Hypothalamus (tissue), 51 donors: Measurements from ENCODE around the gene KIF13A.
"Not testable (repeated sequence)": the region's sequence is repeated elsewhere in the genome, so short reads cannot be mapped to it uniquely, and the experiment has no call there.

ENCODE experiments used
- DNase-seq, 51 donors: peaks; one replicate each; lab custom pipeline; 2025; lab: John Stamatoyannopoulos, UW

Gene KIF13A

GRCh38 chr6:17817763-17818162 lies 169.7 kb downstream of the KIF13A start:
- DNase-seq, result no peak

- DNase-seq, result no peak
Measured at GRCh38 chr6:17816921-17817611, 170.4 kb downstream of the KIF13A start.

DNA sequence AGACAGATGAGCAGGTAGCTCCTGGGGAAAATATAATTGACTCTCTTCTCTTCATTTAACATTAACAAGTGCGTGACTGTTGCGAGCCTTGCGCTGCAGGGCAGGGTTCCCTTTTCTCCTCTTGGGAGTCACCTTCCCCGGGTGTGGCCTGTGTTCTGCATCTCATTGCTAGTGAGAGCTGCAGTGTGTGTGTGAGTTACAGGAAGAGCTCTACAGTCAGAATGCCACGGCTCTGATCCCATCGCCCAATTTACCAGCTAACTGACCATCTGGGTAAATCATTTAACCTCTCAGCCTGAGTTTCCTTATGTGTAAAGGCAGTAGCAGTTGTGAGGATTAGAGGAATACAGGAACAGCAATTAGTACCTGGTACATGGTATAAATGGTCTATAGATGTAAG lies 173.9 kb downstream of the KIF13A start:
- DNase-seq, result no peak

DNA sequence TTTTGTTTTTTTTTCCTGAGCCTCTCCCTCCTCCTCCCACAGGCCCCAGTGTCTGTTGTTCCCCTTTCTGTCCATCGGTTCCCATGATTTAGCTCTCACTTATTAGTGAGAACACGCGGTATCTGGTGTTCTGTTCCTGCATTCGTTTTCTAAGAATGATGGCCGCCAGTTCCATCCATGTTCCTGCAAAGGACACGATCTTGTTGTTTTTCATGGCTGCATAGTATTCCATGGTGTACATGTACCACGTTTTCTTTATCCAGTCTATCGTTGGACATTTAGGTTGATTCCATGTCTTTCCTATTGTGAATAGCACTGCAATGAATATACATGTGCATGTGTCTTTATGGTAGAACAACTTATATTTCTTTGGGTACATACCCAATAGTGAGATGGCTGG lies 175.1 kb downstream of the KIF13A start:
- no peak for DNase-seq

DNA sequence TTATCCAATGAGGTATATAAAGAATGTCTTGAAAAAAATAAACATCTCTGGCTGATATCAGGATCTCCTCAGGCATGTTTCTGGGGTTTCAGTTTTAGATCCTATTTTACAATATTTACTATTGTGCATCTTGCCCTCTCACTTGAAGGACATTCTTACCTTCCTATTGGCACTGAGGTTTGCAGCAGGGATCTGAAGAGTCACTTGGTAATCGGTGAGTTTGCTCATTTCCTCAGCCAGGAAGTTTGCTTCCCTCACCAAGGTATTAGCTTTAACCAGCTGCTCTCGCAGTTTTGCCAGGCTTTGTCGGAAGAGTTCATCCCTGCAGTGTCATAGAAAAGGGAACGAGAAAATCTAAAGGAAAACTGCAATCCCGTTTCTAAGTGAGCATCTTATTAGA lies 178.8 kb downstream of the KIF13A start:
- no peak for DNase-seq

DNA sequence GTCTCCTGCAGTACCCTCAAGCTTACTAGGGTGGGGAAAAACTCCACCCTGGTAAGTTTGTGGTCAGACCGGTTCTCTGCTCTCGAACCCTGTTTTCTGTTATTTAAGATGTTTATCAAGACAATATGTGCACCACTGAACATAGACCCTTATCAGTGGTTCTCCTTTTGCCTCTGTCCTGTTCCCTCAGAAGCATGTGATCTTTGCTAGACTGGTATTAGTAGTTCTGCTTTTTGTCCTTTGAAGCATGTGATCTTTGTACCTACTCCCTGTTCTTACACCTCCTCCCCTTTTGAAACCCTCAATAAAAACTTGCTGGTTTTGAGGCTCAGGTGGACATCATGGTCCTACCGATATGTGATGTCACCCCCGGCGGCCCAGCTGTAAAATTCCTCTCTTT lies 180.0 kb downstream of the KIF13A start:
- DNase-seq, result not testable (repeated sequence)

- no peak for DNase-seq
Measured at GRCh38 chr6:17803409-17803808, 184.0 kb downstream of the KIF13A start.

DNA sequence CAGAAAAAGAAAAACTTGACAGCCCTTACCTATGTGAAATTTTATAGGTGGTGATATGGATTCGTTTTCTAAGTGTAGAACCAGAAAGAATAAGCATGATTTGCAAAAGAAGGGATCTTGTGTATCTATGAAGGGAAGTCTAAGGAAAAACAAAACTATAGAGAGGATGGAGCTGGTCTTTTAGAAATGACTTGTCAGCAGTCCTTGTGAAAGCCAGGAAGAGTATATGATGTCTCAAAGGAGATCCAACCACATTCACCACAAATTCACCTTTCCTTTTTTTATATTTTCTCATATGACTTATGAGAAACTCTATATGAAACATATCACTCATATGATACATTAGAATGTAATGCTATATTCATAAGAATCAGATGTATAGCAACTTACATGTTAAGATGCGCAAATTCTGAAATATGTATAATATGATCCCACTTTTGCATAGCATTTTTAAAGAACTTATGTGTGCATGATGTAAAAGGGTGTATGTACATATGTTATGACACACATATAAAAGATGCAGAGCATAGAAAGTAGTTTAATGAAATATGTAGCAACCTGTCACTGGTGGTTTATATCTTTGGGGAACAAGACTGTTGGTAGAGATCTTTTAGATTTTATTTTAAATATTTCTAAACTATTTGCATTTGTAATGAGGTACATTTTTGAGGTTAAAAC lies 188.8 kb downstream of the KIF13A start:
- no peak for DNase-seq

DNA sequence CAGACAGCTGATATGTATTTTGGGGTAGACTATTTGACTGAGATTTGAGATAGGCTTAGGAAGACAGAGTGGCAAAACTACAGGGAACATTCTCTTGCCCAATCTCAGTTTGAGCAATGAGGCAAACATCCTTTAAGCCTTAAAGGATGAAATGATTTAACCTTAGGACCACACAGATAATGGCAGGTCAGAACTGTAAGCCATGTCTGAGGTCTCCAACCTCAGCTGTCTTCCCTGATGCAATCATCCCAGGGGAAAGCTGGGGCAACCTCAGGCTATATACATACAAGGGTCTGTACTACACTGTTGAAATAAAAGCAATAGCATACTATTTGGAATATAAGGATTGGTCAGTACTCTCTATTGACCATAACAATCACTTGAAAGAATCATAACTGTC lies 196.9 kb downstream of the KIF13A start:
- no peak for DNase-seq

DNA sequence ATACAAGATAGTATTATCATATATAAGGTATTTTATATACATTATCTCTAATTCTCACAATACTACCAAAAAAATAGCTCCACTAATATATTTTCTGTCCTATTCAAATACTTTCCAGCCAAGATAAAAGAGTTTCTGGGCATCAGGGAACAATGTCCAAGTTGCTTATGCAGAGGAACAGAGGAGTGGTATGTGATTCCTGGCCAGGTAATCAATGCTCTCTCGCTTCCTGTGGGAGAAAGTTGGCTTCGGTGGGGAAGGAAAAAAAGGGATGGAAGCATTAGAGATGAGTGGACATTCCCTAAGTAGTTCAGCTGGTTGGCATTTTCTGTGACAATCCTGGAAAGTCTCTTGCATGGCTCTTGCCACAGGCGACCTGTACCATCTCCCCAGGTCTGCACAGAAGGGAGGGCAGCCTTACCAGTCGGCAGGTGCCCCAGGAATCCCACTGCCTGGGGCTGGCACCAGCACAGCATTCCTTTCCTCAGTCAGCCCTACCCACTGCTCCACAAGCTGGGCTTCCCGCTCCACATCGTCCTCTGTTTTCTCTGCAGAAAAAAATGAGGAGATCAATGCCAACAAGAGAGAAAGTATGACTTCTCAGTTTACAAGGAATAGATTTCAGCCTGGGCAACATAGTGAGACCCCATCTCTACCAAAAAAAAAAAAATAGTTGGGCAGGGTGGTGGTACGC lies 202.2 kb downstream of the KIF13A start:
- no peak for DNase-seq

DNA sequence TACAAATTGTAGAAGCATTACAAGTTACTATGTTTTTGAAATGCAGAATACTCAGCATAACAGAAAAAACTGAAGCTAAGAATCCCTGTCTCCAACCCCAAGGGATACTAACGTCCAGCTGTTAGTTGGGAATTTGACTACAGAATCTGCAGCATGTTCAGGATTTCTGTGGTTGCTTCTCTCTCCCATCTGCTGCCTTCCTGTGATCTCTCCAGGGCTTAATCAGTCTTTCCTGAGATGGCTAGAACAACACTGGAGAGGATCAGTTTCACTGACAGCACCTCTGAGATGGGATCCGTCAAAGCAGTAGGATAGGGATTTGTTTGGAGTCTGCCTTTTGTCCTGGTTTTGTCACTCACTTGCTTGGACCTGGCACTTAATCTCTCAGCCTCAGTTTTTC lies 207.4 kb downstream of the KIF13A start:
- DNase-seq, result no peak

DNA sequence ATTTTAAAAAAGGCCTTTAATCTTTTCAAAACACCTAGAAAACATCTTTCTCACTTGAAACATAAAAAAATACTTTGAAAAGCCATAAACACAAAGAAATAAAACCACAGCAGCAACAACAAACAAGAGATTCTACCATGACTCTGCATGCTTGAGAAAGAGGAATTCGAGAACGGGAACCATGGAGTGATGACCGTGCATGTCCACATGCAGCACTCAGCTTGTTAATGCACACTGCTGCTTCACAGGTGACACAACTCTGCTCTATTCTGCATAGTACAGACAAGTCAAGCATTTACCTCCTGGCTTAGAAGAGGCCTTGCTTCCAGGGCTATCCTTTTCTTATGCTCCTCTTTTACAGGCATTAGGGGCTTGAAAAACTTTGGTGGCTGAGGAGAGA lies 215.8 kb downstream of the KIF13A start:
- DNase-seq, result no peak

DNA sequence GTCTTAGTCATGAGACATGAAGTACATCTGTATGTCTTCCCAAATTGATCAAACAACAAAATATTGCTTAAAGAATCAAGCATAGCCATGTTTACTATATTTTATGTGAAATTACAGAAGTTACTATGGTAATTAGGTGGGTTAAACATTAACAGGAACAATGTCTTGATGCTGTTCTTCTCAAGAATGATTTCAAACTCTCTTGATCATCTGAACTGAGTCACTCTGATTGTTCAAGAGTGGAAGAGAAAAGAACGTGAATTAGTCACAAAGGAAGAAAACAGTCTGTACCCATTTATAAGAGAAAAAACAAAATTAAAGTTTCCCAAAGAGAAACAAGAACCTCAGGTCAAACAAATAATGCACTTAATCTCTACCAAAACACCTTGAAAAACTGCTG lies 218.6 kb downstream of the KIF13A start:
- no peak for DNase-seq

GRCh38 chr6:17768388-17768787 lies 219.0 kb downstream of the KIF13A start:
- no peak for DNase-seq

DNA sequence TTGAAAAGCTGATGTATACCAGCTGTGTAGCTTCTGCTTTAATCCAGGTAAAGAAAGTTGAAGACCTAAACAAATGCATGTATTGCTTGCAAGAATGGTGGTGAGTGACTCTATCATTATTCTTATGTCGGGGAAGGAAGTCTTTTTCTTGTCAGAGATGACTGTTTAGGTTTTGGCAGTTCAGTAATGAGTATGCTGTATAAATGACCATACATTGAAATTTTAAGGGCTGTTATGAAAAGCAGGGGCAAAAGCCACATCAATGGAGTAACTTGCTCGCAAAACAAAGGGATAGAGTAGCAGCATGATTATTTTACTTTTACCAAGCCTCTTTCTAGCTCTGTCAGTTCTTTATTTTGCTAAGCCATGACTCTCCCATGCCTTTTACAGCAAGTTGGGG lies 224.8 kb downstream of the KIF13A start:
- DNase-seq, result no peak

DNA sequence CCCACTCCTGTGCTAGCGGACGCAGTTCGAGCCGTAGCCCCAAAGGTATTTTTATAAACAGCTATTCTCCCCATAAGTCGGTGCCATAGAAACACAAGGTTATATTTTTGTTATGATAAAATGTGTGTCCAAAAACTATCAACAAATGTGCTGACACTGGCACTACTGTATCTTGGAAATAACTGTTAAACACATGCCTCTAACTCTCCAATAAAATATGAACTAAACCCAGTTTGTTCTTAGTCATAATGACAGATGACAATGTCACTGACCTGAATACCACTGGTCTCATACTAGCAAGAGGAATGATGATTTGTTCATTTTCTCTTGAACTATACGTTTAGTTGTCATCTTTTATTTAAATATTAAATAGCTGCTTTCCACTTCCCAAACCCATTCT lies 229.3 kb downstream of the KIF13A start:
- DNase-seq, result no peak

- DNase-seq, result no peak
Measured at GRCh38 chr6:17754254-17754653, 233.2 kb downstream of the KIF13A start.

GRCh38 chr6:17745324-17745723 lies 242.1 kb downstream of the KIF13A start:
- DNase-seq, result not testable (repeated sequence)

DNA sequence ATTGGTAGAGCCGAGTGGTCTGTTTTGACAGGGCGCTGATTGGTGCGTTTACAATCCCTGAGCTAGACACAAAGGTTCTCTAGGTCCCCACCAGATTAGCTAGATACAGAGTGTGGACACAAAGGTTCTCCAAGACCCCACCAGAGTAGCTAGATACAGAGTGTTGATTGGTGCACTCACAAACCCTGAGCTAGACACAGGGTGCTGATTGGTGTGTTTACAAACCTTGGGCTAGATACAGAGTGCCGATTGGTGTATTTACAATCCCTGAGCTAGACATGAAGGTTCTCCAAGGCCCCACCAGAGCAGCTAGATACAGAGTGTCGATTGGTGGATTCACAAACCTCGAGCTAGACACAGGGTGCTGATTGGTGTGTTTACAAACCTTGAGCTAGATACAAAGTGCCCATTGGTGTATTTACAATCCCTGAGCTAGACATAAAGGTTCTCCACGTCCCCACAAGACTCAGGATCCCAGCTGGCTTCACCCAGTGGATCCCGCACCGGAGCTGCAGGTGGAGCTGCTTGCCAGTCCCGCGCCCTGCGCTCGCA lies 242.6 kb downstream of the KIF13A start:
- not testable (repeated sequence) for DNase-seq

DNA sequence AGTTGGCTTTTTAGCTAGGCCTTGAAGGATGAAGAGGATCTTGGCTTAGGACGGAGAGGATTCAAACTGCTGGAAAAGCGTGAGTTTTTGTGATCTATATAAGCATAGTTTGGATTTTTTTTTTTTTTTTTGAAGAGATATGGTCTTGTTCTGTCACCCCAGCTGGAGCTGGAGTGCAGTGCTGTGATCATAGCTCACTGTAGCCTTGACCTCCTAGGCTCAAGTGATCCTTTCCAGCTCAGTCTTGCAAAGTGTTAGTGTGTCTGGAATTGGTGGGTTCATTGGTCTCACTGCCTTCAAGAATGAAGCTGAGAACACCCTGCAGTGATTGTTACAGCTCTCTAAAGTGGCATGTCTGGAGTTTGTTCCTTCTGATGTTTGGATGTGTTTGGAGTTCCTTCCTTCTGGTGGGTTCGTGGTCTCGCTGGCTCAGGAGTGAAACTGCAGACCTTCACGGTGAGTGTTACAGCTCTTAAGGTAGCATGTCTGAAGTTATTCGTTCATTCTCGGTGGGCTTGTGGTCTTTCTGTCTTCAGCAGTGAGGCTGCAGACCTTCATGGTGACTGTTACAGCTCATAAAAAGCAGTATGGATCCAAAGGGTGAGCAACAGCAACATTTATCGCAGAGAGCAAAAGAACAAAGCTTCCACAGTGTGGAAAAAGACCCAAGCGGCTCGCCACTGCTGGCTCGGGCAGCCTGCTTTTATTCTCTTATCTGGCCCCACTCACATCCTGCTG lies 243.2 kb downstream of the KIF13A start:
- no peak for DNase-seq

DNA sequence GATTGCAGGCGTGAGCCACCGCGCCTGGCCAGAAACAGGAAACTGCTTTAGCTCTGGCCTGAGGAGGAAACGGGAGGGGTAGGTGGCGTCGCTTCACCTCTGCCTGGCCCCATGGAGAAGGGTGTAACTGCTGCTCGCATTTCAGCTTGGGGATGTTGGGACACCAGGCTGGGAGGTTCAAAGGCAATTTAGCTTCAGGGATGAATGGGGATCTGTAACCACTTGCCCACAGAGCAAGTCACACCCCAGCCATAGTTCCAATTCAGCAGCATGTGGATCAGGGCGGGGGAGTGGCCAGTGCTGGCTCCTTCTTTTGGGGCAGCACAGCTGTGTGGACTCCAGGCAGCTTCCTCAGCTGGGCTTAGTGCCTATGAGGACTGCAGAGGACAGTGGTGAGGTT lies 245.9 kb downstream of the KIF13A start:
- no peak for DNase-seq
